Pancreas (tissue), 10 donors: ENCODE data around the gene C1orf167. TPM values are rescaled to one million over a fixed set of nuclear protein-coding genes. Genes with fewer than 3 reads are reported as not detected.

Source experiments
- ATAC-seq, 4 donors: fragments of 200-7000 bp; cut with Tn5 transposase; one replicate each; pipeline versions ENCODE4 v1.8.0 to v1.9.1; 2020; ENCODE audit warnings: mild to moderate bottlenecking in 4 of 4, moderate library complexity in 4 of 4
- DNase-seq, 6 donors: peaks; one replicate each; pipeline ENCODE4 v3.0.0-alpha.2; 2020
- FAIRE-seq: peaks from 2 replicates; lab custom pipeline; 2012; peaks lifted over from hg19 to GRCh38; lab: Jason Lieb, UNC
- H3K27ac ChIP-seq, 4 donors: fragments of 200-600 bp; sonication (generic); 1 replicate in 3 of 4; 2 replicates in 1 of 4; pipeline versions ENCODE4 v1.5.0 to v1.8.0; 2020
- H3K27me3 ChIP-seq, 4 donors: fragments of 200-600 bp; one replicate each; pipeline ENCODE4 v1.8.0; 2021
- H3K36me3 ChIP-seq, 3 donors: fragments of 200-600 bp; sonication (generic) in 1 of 3; one replicate each; pipeline versions ENCODE4 v1.5.0 to v1.8.0; 2020 to 2021
- H3K4me1 ChIP-seq, 3 donors: fragments of 200-600 bp; one replicate each; pipeline ENCODE4 v1.8.0; 2021
- H3K4me3 ChIP-seq, 4 donors: fragments of 200-600 bp; sonication (generic) in 2 of 4; one replicate each; pipeline versions ENCODE4 v1.5.0 to v1.8.0; 2020 to 2021
- H3K9me3 ChIP-seq, 4 donors: fragments of 200-600 bp; one replicate each; pipeline ENCODE4 v1.8.0; 2021
- CTCF ChIP-seq, 4 donors: fragments of 200-600 bp; sonication (generic) in 3 of 4; IDR thresholded peaks; one replicate each; pipeline versions ENCODE4 v1.5.0 to v1.8.0; 2021; ENCODE audit warnings: antibody characterized with exemption in 4 of 4
- WGBS, 2 donors: extraction: QIAGEN DNeasy Blood & Tissue Kit; methylation state at CpG; one replicate each; pipeline ENCODE4 v1.1.7; 2013; 5-methylcytosine and 5-hydroxymethylcytosine counted together
- intact Hi-C, 3 donors: fragments of 100-400 bp; cut with DNase I; formaldehyde crosslinking; loops; one replicate each; pipeline versions ENCODE4 v1.11.1 to v1.14.2; 2022
- polyA plus RNA-seq, 2 donors: library from polyadenylated mRNA; stranded (reverse); fragments of 200-250 nt; gene quantifications; one replicate each; pipeline ENCODE4 v1.2.3, GENCODE V29; 2013
- total RNA-seq, 6 donors: library from RNA; stranded (reverse); fragmentation: NEBNext Ultra II Directional in 4 of 6; extraction: Animal tissue kit (Norgen Biotek cat#: 25700) in 4 of 6; gene quantifications; one replicate each; pipeline versions ENCODE4 v1.2.1 to v1.2.4, GENCODE V29; 2021 to 2023
- donor health status: healthy with polysubstance abuse.
- donor health status: DM: no; HTN: no; CAD: no; lungs with moderate emphysema.
- donor health status: DM: no; HTN: no; CAD: no.
- donor health status: control.
- donor health status: control.
- donor health status: Bipolar disorder and iron deficiency.
- donor health status: DM: yes; HTN: yes; CAD: no.
- donor health status: DM: no; HTN: no; CAD: no.
- donor health status: DM: no; HTN: no; CAD: no.
- donor health status: DM: yes; HTN: yes; CAD: no.

The C1orf167 gene
- total and polyA plus RNA-seq, 8 donors: 0.37 to 1.4 (median 0.85) TPM; not detected in 5

DNA sequence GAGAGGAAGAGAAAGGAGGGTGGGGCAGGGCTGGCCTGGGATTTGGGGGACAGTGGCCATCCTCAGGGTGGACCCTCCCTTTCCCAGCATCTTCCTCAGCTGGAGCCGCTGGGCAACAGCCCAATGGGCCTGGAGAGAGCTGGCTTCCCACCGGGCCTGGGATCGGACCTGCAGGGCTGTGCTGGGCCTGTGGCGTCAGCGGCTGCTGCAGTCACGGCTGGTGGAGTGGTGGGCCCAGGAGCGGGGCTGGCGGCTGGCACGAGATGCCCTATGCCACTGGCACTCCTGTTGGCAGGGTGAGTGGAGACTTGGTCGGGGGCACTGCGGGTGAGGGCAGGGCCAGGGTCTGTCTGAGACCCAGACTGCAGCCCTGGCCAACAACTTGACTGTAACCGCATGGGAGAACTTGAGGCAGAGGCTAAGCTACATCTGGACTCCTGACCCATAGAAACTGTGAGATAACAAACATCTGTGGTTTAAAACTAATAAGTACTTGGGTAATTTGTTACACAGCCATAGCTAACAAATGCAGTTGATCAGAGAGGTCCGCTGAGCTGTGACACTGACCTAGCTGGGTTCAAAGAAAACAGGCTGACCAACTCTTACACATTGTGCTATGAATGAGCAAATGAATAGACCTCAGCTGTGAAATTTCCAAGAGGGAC is 17.9 kb downstream of the C1orf167 start:
- H3K36me3 ChIP-seq: no peaks in the 10 kb centered on the region
- H3K9me3 ChIP-seq: no peaks in the 10 kb centered on the region
- H3K27ac ChIP-seq: no peak overlapping the region
- intact Hi-C loops: no loop called here
- no peak for ATAC-seq
- TF ChIP-seq CTCF (IDR thresholded peaks at IDR 0.05): no peak
- peaks cover 0 to under 1% (median 0%) of the 10 kb centered on the region in 3 donors for H3K4me1 ChIP-seq
- no peak overlapping the region for H3K4me3 ChIP-seq
- DNase-seq: no peak
- FAIRE-seq: no peak
- H3K27me3 ChIP-seq: no peaks in the 10 kb centered on the region
- WGBS, 2 donors: 83 to 90% methylated on average over 13 of the region's 13 CpGs

GRCh38 chr1:11780380-11781147 is 18.6 kb downstream of the C1orf167 start:
- TF ChIP-seq CTCF (IDR thresholded peaks at IDR 0.05): no peak
- DNase-seq (no peak), FAIRE-seq (no peak), ATAC-seq (no peak)
- Histone ChIP-seq H3K4me1 (peaks cover 0 to 8% (median 0%) of the 10 kb centered on the region in 3 donors), H3K9me3 (no peaks in the 10 kb centered on the region), H3K4me3 (no peak overlapping the region), H3K27me3 (no peaks in the 10 kb centered on the region), H3K27ac (no peak overlapping the region), H3K36me3 (no peaks in the 10 kb centered on the region)
- intact Hi-C loops: no loop called here
- 77 to 79% methylated on average over 8 to 10 of the region's 10 CpGs for WGBS, 2 donors

- no peak for DNase-seq
- Histone ChIP-seq H3K27ac (no peak overlapping the region), H3K36me3 (no peaks in the 10 kb centered on the region), H3K27me3 (no peaks in the 10 kb centered on the region), H3K9me3 (no peaks in the 10 kb centered on the region), H3K4me3 (no peak overlapping the region), H3K4me1 (peaks cover 0 to 10% (median 0%) of the 10 kb centered on the region in 3 donors)
- no peak for TF ChIP-seq CTCF (IDR thresholded peaks at IDR 0.05)
- no peak for FAIRE-seq
- WGBS, 2 donors: 87 to 92% methylated on average over 12 of the region's 12 CpGs
- intact Hi-C loops: no loop called here
- ATAC-seq: no peak
Observed at GRCh38 chr1:11781297-11781696, 19.3 kb downstream of the C1orf167 start.

DNA sequence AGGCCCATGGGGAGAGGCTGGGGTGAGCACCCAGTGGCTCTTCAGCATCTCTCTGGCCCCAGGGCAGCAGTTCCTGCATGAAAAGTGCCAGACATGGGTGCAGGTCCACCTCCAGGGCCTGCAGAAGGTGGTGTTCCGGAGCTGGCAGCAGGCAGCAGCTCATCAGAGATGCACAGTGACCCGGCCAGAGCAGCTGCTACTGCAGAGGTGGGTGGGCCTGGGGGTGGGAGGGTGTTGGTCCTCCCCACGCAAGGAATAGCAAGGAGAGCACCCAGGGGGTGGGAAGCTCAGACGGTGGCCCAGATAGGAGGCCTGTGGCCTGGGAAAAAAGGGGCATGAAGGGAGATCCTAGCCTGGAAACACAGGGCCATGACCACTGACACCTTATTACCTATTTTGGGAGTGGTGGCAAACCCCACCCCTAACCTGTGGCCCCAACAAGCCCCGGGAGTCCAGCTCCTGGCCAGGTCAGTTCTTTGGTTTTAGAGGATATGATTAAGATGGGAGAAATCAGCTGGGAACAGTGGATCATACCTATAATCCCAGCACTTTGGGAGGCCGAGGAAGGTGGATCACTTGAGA is 20.2 kb downstream of the C1orf167 start:
- Histone ChIP-seq H3K9me3 (no peaks in the 10 kb centered on the region), H3K27ac (no peak overlapping the region), H3K4me1 (peaks cover 0 to 11% (median 2%) of the 10 kb centered on the region in 3 donors), H3K4me3 (no peak overlapping the region), H3K36me3 (no peaks in the 10 kb centered on the region), H3K27me3 (no peaks in the 10 kb centered on the region)
- intact Hi-C loops: no loop called here
- WGBS, 2 donors: 76 to 80% methylated on average over 6 of the region's 6 CpGs
- TF ChIP-seq CTCF (IDR thresholded peaks at IDR 0.05): no peak
- FAIRE-seq (no peak), DNase-seq (no peak), ATAC-seq (no peak)
